Activated T-helper 17 cell treated with anti-CD3 and anti-CD28 coated beads, Interleukin-2, amount 50 U/mL, for 72 hours (primary cell): Measurements from ENCODE around the gene FHOD3. TPM values are rescaled to one million over a fixed set of nuclear protein-coding genes. Genes with fewer than 3 reads are reported as not detected.

Experiments used
- ATAC-seq: fragments of 150-1000 bp; cut with Tn5 transposase; replicated peaks from 2 replicates; pipeline ENCODE4 v1.10.0; 2021; ENCODE audit warnings: mild to moderate bottlenecking, moderate library complexity
- H3K27ac Mint-ChIP-seq: one replicate; pipeline ENCODE4 v1.8.0; 2022; ENCODE audit warnings: mixed read lengths
- H3K27me3 Mint-ChIP-seq: one replicate; pipeline ENCODE4 v1.8.0; 2022; ENCODE audit warnings: mixed read lengths
- H3K36me3 Mint-ChIP-seq: one replicate; pipeline ENCODE4 v1.8.0; 2022; ENCODE audit warnings: low read depth, mild to moderate bottlenecking, mixed read lengths
- H3K4me1 Mint-ChIP-seq: one replicate; pipeline ENCODE4 v1.8.0; 2022; ENCODE audit warnings: mixed read lengths
- H3K4me3 Mint-ChIP-seq: one replicate; pipeline ENCODE4 v1.8.0; 2022; ENCODE audit warnings: mild to moderate bottlenecking, mixed read lengths
- H3K9me3 Mint-ChIP-seq: one replicate; pipeline ENCODE4 v1.8.0; 2022; ENCODE audit warnings: mixed read lengths
- total RNA-seq, 2 donors: library from RNA; stranded (reverse); gene quantifications; one replicate each; pipeline ENCODE4 v1.2.3, GENCODE V29; 2022

Gene FHOD3
- total RNA-seq, 2 donors from 2014 or later, result not detected

GRCh38 chr18:36665952-36666351, 368.4 kb downstream of the FHOD3 start:
- no peaks in the 10 kb centered on the region for H3K9me3 Mint-ChIP-seq
- H3K4me1 Mint-ChIP-seq, result no peaks in the 10 kb centered on the region
- peaks cover 8% of the 10 kb centered on the region for H3K27me3 Mint-ChIP-seq

GRCh38 chr18:36667811-36668210, 370.3 kb downstream of the FHOD3 start:
- no peak for ATAC-seq

More at GRCh38 chr18:36665952-36666351, 368.4 kb downstream of the FHOD3 start:
- no peaks in the 10 kb centered on the region for H3K36me3 Mint-ChIP-seq
- no peak overlapping the region for H3K27ac Mint-ChIP-seq
- H3K4me3 Mint-ChIP-seq, result no peak overlapping the region
- ATAC-seq, result no peak

GRCh38 chr18:36668349-36668748, 370.8 kb downstream of the FHOD3 start:
- ATAC-seq, result no peak
- Mint-ChIP-seq H3K4me1 (no peaks in the 10 kb centered on the region), H3K36me3 (no peaks in the 10 kb centered on the region), H3K9me3 (no peaks in the 10 kb centered on the region), H3K4me3 (no peak overlapping the region), H3K27ac (no peak overlapping the region), H3K27me3 (peaks cover 11% of the 10 kb centered on the region)

More at GRCh38 chr18:36667811-36668210, 370.3 kb downstream of the FHOD3 start:
- Mint-ChIP-seq H3K4me3 (no peak overlapping the region), H3K27me3 (peaks cover 11% of the 10 kb centered on the region), H3K9me3 (no peaks in the 10 kb centered on the region), H3K27ac (no peak overlapping the region), H3K36me3 (no peaks in the 10 kb centered on the region), H3K4me1 (no peaks in the 10 kb centered on the region)

GRCh38 chr18:36672437-36673344, 375.2 kb downstream of the FHOD3 start:
- Mint-ChIP-seq H3K27ac (no peak overlapping the region), H3K9me3 (no peaks in the 10 kb centered on the region), H3K4me3 (no peak overlapping the region), H3K27me3 (peaks cover 14% of the 10 kb centered on the region), H3K4me1 (no peaks in the 10 kb centered on the region), H3K36me3 (no peaks in the 10 kb centered on the region)
- no peak for ATAC-seq

GRCh38 chr18:36673452-36673851, 375.9 kb downstream of the FHOD3 start:
- Mint-ChIP-seq H3K27me3 (peaks cover 14% of the 10 kb centered on the region), H3K36me3 (no peaks in the 10 kb centered on the region), H3K9me3 (no peaks in the 10 kb centered on the region), H3K27ac (no peak overlapping the region), H3K4me1 (no peaks in the 10 kb centered on the region), H3K4me3 (no peak overlapping the region)
- no peak for ATAC-seq

- Mint-ChIP-seq H3K27me3 (peaks cover 18% of the 10 kb centered on the region), H3K4me1 (no peaks in the 10 kb centered on the region), H3K27ac (no peak overlapping the region), H3K9me3 (no peaks in the 10 kb centered on the region), H3K36me3 (no peaks in the 10 kb centered on the region), H3K4me3 (no peak overlapping the region)
- no peak for ATAC-seq
Measured at GRCh38 chr18:36675076-36675475, 377.6 kb downstream of the FHOD3 start.

- Mint-ChIP-seq H3K4me3 (no peak overlapping the region), H3K4me1 (no peaks in the 10 kb centered on the region), H3K27ac (no peak overlapping the region), H3K36me3 (no peaks in the 10 kb centered on the region), H3K9me3 (no peaks in the 10 kb centered on the region), H3K27me3 (peaks cover 16% of the 10 kb centered on the region)
- no peak for ATAC-seq
Measured at GRCh38 chr18:36675542-36675941, 378.0 kb downstream of the FHOD3 start.

GRCh38 chr18:36676629-36677028, 379.1 kb downstream of the FHOD3 start:
- H3K27ac Mint-ChIP-seq, result no peak overlapping the region
- H3K4me3 Mint-ChIP-seq, result no peak overlapping the region
- H3K36me3 Mint-ChIP-seq, result no peaks in the 10 kb centered on the region
- H3K9me3 Mint-ChIP-seq, result no peaks in the 10 kb centered on the region
- H3K4me1 Mint-ChIP-seq, result no peaks in the 10 kb centered on the region
- H3K27me3 Mint-ChIP-seq, result peaks cover 16% of the 10 kb centered on the region
- no peak for ATAC-seq

- H3K36me3 Mint-ChIP-seq, result no peaks in the 10 kb centered on the region
- ATAC-seq, result no peak
- H3K9me3 Mint-ChIP-seq, result no peaks in the 10 kb centered on the region
- H3K27ac Mint-ChIP-seq, result no peak overlapping the region
- H3K27me3 Mint-ChIP-seq, result peaks cover 27% of the 10 kb centered on the region
- H3K4me3 Mint-ChIP-seq, result no peak overlapping the region
- no peaks in the 10 kb centered on the region for H3K4me1 Mint-ChIP-seq
Measured at GRCh38 chr18:36680042-36680441, 382.5 kb downstream of the FHOD3 start.

GRCh38 chr18:36685580-36685979, 388.1 kb downstream of the FHOD3 start:
- H3K4me1 Mint-ChIP-seq, result no peaks in the 10 kb centered on the region
- ATAC-seq, result no peak

GRCh38 chr18:36688020-36688965, 390.8 kb downstream of the FHOD3 start:
- no peaks in the 10 kb centered on the region for H3K4me1 Mint-ChIP-seq
- no peaks in the 10 kb centered on the region for H3K36me3 Mint-ChIP-seq
- ATAC-seq, result no peak
- H3K27ac Mint-ChIP-seq, result no peak overlapping the region
- no peaks in the 10 kb centered on the region for H3K9me3 Mint-ChIP-seq
- no peak overlapping the region for H3K4me3 Mint-ChIP-seq
- peaks cover 18% of the 10 kb centered on the region for H3K27me3 Mint-ChIP-seq

More at GRCh38 chr18:36685580-36685979, 388.1 kb downstream of the FHOD3 start:
- Mint-ChIP-seq H3K36me3 (no peaks in the 10 kb centered on the region), H3K27ac (no peak overlapping the region), H3K4me3 (no peak overlapping the region), H3K9me3 (no peaks in the 10 kb centered on the region), H3K27me3 (peaks cover 33% of the 10 kb centered on the region)

GRCh38 chr18:36692371-36692770, 394.9 kb downstream of the FHOD3 start:
- no peak for ATAC-seq
- no peaks in the 10 kb centered on the region for H3K9me3 Mint-ChIP-seq
- no peaks in the 10 kb centered on the region for H3K4me1 Mint-ChIP-seq
- H3K36me3 Mint-ChIP-seq, result no peaks in the 10 kb centered on the region
- no peak overlapping the region for H3K27ac Mint-ChIP-seq
- peaks cover 6% of the 10 kb centered on the region for H3K27me3 Mint-ChIP-seq
- H3K4me3 Mint-ChIP-seq, result no peak overlapping the region

GRCh38 chr18:36692921-36693332, 395.4 kb downstream of the FHOD3 start:
- Mint-ChIP-seq H3K4me3 (no peak overlapping the region), H3K27ac (no peak overlapping the region), H3K4me1 (no peaks in the 10 kb centered on the region), H3K36me3 (no peaks in the 10 kb centered on the region), H3K9me3 (no peaks in the 10 kb centered on the region), H3K27me3 (peaks cover 6% of the 10 kb centered on the region)
- no peak for ATAC-seq

- Mint-ChIP-seq H3K27ac (no peak overlapping the region), H3K9me3 (no peaks in the 10 kb centered on the region), H3K4me1 (no peaks in the 10 kb centered on the region), H3K27me3 (peaks cover 3% of the 10 kb centered on the region), H3K4me3 (no peak overlapping the region), H3K36me3 (no peaks in the 10 kb centered on the region)
- no peak for ATAC-seq
Measured at GRCh38 chr18:36693931-36694620, 396.6 kb downstream of the FHOD3 start.
